Measurements from ENCODE around the gene STEAP3.

Gene STEAP3

DNA sequence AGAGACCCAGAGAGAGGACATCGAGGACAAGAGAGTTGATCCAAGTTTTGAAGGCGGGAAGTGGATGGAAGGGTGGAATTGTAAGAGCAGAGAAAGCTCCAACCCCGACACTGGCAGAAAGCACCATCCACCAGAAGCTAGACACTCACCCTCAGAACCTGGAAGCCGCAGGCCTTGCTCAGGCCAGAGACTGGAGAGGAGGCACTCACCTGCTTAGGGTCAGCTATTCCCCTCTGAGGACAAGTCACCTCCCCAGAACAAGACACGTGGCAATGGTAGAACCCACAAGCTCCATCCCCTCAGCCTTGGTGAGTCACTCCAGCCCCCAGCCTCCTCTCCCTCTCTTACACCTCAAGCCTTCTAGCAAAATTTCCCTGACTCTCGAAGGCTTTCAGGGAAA lies 64.9 kb downstream of the STEAP3 start:
- in situ Hi-C loops (cut with MboI; ENCODE audit: low sequenced_read_pairs), result loop anchor here (25.0 kb wide), 1 partner anchor 401 kb away; no protein-coding TSS in a partner anchor

DNA sequence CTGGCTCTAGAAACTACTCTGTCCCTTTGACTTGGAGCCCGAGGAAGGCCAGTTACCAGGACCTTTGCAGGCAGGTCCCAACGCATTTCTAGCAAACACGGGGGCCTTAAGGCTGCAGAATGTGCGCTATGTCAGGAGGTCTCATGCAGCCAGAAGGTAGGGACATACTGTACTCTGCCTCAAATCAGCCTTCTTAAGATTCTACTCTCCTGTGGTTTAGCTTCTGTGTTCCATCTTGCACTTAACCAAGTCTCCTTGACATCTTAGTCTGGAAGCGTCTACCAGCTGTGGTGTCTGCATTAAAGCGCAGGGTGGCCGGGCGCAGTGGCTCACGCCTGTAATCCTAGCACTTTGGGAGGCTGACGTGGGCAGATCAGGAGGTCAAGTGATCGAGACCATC lies 65.5 kb downstream of the STEAP3 start:
- in situ Hi-C loops (cut with MboI; ENCODE audit: low sequenced_read_pairs), result loop anchor here (25.0 kb wide), 1 partner anchor 402 kb away; no protein-coding TSS in a partner anchor

DNA sequence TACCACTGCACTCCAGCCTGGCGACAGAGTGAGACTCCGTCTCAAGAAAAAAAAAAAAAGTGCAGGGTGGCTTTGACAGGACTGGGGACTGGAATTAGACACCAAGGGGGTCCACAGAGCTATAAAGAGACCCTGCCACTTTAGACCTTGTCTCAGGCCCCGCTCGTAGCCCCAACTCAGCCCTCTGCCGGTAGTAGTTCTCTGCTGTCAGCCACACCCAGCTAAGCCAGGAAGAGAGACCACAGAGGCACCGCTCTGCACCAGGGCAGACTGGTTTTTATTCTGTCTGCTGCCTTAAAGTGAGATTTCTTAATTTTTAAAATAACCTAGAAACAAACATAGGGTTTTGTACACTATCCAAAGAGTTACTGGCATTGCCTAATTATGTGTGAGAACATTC lies 66.0 kb downstream of the STEAP3 start:
- in situ Hi-C loops (cut with MboI; ENCODE audit: low sequenced_read_pairs), result loop anchor here (25.0 kb wide), 1 partner anchor 402 kb away; no protein-coding TSS in a partner anchor

- in situ Hi-C loops (cut with MboI; ENCODE audit: low sequenced_read_pairs), result loop anchor here (25.0 kb wide), 1 partner anchor 404 kb away; no protein-coding TSS in a partner anchor
Observed at GRCh38 chr2:119290859-119291587, 67.4 kb downstream of the STEAP3 start.

- in situ Hi-C loops (cut with MboI; ENCODE audit: low sequenced_read_pairs), result loop anchor here (25.0 kb wide), 1 partner anchor 404 kb away; no protein-coding TSS in a partner anchor
Observed at GRCh38 chr2:119291588-119292167, 68.0 kb downstream of the STEAP3 start.

DNA sequence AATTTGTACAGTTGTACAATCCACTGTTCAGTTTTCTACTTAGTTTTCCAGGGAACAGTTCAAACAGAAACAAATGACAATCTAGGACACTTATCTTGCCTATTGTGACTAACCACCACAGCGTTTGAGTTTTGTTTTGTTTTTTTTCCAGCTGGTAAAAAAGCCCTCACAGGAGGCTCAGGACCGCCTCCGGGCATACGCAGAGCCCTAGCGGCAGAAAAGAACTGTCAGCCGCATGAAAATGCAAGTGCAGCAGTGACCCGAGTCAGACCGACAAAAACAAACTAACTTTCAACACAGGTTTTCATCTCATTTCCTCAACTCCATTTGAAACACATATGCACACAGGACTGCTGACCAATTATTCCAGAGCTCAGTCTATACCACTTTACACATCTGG lies 68.6 kb downstream of the STEAP3 start:
- in situ Hi-C loops (cut with MboI; ENCODE audit: low sequenced_read_pairs), result loop anchor here (25.0 kb wide), 1 partner anchor 405 kb away; no protein-coding TSS in a partner anchor

DNA sequence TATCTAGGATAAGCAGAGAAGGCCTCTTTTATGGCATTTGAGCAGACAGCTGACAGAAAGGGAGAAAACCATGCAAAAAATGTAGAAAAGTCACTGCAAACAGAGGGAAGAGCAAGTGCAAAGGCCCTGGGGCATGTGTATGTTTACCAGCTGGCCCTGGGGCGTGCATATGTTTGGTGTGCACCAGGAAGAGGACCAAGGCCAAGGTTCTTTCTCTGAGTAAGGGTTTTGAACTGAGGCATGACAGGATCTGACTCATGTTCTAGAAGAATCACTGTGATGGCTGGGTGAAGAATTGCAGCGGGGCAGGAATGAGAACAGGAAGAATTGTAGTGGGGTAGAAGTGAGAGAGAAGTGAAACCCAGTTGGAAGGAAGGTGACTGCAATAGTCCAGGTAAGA lies 69.6 kb downstream of the STEAP3 start:
- in situ Hi-C loops (cut with MboI; ENCODE audit: low sequenced_read_pairs), result loop anchor here (25.0 kb wide), 1 partner anchor 406 kb away; no protein-coding TSS in a partner anchor

GRCh38 chr2:119293900-119294299 lies 70.3 kb downstream of the STEAP3 start:
- in situ Hi-C loops (cut with MboI; ENCODE audit: low sequenced_read_pairs), result loop anchor here (25.0 kb wide), 1 partner anchor 407 kb away; no protein-coding TSS in a partner anchor

GRCh38 chr2:119294671-119295070 lies 71.0 kb downstream of the STEAP3 start:
- in situ Hi-C loops (cut with MboI; ENCODE audit: low sequenced_read_pairs), result loop anchor here (25.0 kb wide), 1 partner anchor 407 kb away; no protein-coding TSS in a partner anchor

GRCh38 chr2:119295688-119296375 lies 72.2 kb downstream of the STEAP3 start:
- in situ Hi-C loops (cut with MboI; ENCODE audit: low sequenced_read_pairs), result loop anchor here (25.0 kb wide), 1 partner anchor 409 kb away; no protein-coding TSS in a partner anchor

GRCh38 chr2:119301413-119301812 lies 77.8 kb downstream of the STEAP3 start:
- in situ Hi-C loops (cut with MboI; ENCODE audit: low sequenced_read_pairs), result no loop called here

- in situ Hi-C loops (cut with MboI; ENCODE audit: low sequenced_read_pairs), result no loop called here
Observed at GRCh38 chr2:119304847-119305246, 81.2 kb downstream of the STEAP3 start.

- in situ Hi-C loops (cut with MboI; ENCODE audit: low sequenced_read_pairs), result no loop called here
Observed at GRCh38 chr2:119305497-119306195, 82.0 kb downstream of the STEAP3 start.

DNA sequence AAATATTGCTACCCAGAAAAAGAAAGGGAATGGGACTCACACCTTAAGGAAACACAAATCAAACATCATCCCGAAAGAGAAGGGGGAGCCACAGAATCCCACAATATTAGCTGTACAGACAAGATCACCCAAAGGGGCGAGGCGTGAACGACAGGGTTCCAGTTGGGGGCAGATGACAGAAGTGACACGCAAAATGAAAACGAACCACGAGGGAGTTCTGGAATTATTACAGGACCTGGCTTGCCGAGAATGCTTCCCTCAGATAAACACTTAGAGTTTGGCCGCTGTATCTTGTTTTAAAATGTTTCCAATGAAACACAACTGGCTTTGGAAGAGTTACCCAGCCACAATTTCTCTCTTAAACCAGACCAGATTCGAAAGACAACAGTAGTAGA lies 82.6 kb downstream of the STEAP3 start:
- in situ Hi-C loops (cut with MboI; ENCODE audit: low sequenced_read_pairs), result no loop called here

DNA sequence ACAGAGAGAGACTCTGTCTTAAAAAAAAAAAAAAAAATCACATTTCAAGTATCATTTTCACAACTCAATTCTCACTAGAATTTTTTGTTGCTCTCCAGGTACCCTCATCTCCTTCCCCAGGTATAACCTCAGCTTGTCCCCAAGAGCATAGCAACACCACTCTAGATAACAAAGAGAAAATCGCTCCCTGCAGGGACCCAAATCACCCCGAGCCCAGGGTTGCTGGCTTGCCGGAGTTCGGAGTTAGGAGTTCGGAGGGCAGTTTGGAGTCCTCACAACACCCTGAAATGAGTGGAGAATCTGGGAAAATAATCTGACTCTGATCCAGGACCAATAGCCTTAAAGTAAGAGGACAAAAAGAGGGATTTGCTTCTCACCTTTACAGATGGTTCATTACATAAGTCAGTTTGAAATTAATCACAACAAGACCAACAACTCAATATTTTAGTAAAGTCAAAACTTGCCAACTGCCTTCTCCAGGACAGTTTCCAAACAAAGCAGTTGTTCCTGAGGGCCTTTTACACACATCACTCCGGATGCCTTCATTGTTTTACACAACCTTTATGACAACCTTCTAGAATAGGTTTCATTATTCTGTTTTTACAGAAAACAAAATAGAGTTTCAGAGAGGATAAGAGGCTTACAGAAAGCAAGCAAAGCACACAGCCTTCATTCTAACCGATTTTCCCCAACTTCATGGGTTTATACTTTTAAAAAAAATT lies 83.9 kb downstream of the STEAP3 start:
- in situ Hi-C loops (cut with MboI; ENCODE audit: low sequenced_read_pairs), result no loop called here

- in situ Hi-C loops (cut with MboI; ENCODE audit: low sequenced_read_pairs), result no loop called here
Observed at GRCh38 chr2:119308793-119309330, 85.2 kb downstream of the STEAP3 start.

GRCh38 chr2:119311371-119311770 lies 87.7 kb downstream of the STEAP3 start:
- in situ Hi-C loops (cut with MboI; ENCODE audit: low sequenced_read_pairs), result no loop called here

DNA sequence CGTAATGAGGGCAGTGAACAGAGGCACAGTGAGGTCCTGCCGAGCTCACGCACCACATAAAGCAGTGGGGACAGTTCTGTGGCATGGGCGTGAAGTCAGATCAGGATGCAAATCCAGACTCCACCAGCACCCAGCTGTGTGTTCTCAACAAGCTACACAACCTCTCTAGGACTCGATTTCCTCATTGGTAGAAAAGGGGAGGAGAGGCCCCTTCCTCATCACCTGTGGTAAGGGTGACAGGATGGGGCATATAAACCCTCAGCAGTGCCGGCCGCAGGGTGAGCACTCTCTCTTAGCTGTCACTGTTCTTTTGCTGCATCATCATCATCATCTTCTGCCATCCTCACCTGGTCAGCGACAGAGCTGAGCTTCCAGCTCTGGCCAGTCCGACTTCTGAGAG lies 88.2 kb downstream of the STEAP3 start:
- in situ Hi-C loops (cut with MboI; ENCODE audit: low sequenced_read_pairs), result no loop called here
